Sigmoid colon (tissue), 7 donors: ENCODE data around the gene TNRC18. TPM values are rescaled to one million over a fixed set of nuclear protein-coding genes. Genes with fewer than 3 reads are reported as not detected.
"Not testable (repeated sequence)": the region's sequence is repeated elsewhere in the genome, so short reads cannot be mapped to it uniquely, and the experiment has no call there.

Experiments
- DNase-seq: peaks from one replicate; pipeline ENCODE4 v3.0.0-alpha.2; 2019
- H3K27ac ChIP-seq, 4 donors: fragments of 200-600 bp; sonication (generic); one replicate each; pipeline ENCODE4 v1.5.1; 2016 to 2019; ENCODE audit warnings: mild to moderate bottlenecking in 1 of 4
- H3K27me3 ChIP-seq, 3 donors: fragments of 200-600 bp; sonication (generic); one replicate each; pipeline ENCODE4 v1.5.1; 2019; ENCODE audit warnings: mild to moderate bottlenecking in 1 of 3
- H3K36me3 ChIP-seq, 4 donors: fragments of 200-600 bp; sonication (generic); one replicate each; pipeline ENCODE4 v1.5.1; 2016 to 2019
- H3K4me1 ChIP-seq, 4 donors: fragments of 200-600 bp; sonication (generic); one replicate each; pipeline ENCODE4 v1.5.1; 2017 to 2019
- H3K4me3 ChIP-seq, 4 donors: fragments of 200-600 bp; sonication (generic); one replicate each; pipeline ENCODE4 v1.5.1; 2017 to 2019; ENCODE audit warnings: mild to moderate bottlenecking in 2 of 4, moderate library complexity in 1 of 4
- H3K9me3 ChIP-seq, 4 donors: fragments of 200-600 bp in 3 of 4; sonication (generic) in 3 of 4; one replicate each; pipeline versions ENCODE4 v1.5.1 to v1.6.1; 2013 to 2019
- EP300 ChIP-seq, 4 donors: sonication (generic); formaldehyde crosslinking; IDR thresholded peaks; one replicate each; pipeline ENCODE4 v1.6.1; 2017; ENCODE audit warnings: antibody characterized with exemption in 4 of 4
- POLR2A ChIP-seq, 2 donors: fragments of 450-650 bp; IDR thresholded peaks; one replicate each; pipeline ENCODE4 v1.6.1; 2016; ENCODE audit warnings: antibody characterized with exemption in 2 of 2, mild to moderate bottlenecking in 2 of 2, moderate library complexity in 2 of 2
- POLR2AphosphoS5 ChIP-seq, 4 donors: sonication (generic); formaldehyde crosslinking; IDR thresholded peaks; one replicate each; pipeline ENCODE4 v1.6.1; 2017; ENCODE audit warnings: antibody characterized with exemption in 4 of 4
- WGBS, 2 donors: extraction: QIAGEN DNeasy Blood & Tissue Kit; methylation state at CpG; one replicate each; pipeline ENCODE4 v1.1.7; 2013; 5-methylcytosine and 5-hydroxymethylcytosine counted together
- intact Hi-C: fragments of 100-400 bp; cut with DNase I; formaldehyde crosslinking; loops from one replicate; pipeline ENCODE4 v1.15.1; 2023
- polyA plus RNA-seq, 3 donors: library from polyadenylated mRNA; stranded (reverse); fragments of 200-250 nt; gene quantifications; one replicate each; pipeline ENCODE4 v1.2.3, GENCODE V29; 2013
- total RNA-seq, 4 donors: library from RNA; depleted of rRNA; stranded (reverse); fragments of >200 nt; gene quantifications; one replicate each; pipeline ENCODE4 v1.1.0, GENCODE V29; 2016
- TF ChIP-seq, protein P1 (sequence below), 4 experiments: fragments of 450-650 bp in 3 of 4; fragments of 200-600 bp in 1 of 4; IDR thresholded peaks; one replicate each; pipeline ENCODE4 v1.5.1; 2016 to 2019; ENCODE audit warnings: antibody characterized with exemption in 4 of 4, mild to moderate bottlenecking in 3 of 4, moderate library complexity in 2 of 4
- donor health status: healthy with polysubstance abuse.
- donor health status: Bipolar disorder and iron deficiency.
- donor health status: healthy.

The TNRC18 gene
- total and polyA plus RNA-seq, 7 donors: 12.6 to 187 (median 44.9) TPM

GRCh38 chr7:5284304-5285281 is 139.0 kb downstream of the TNRC18 start:
- H3K4me1 ChIP-seq: peaks cover 0 to 16% (median 7%) of the 10 kb centered on the region in 4 donors
- no peak overlapping the region for H3K4me3 ChIP-seq
- DNase-seq: no peak
- no peaks in the 10 kb centered on the region for H3K36me3 ChIP-seq
- TF ChIP-seq POLR2AphosphoS5 (IDR thresholded peaks at IDR 0.05) (no peak), POLR2A (IDR thresholded peaks at IDR 0.05) (no peak)
- TF ChIP-seq, protein P1, sequence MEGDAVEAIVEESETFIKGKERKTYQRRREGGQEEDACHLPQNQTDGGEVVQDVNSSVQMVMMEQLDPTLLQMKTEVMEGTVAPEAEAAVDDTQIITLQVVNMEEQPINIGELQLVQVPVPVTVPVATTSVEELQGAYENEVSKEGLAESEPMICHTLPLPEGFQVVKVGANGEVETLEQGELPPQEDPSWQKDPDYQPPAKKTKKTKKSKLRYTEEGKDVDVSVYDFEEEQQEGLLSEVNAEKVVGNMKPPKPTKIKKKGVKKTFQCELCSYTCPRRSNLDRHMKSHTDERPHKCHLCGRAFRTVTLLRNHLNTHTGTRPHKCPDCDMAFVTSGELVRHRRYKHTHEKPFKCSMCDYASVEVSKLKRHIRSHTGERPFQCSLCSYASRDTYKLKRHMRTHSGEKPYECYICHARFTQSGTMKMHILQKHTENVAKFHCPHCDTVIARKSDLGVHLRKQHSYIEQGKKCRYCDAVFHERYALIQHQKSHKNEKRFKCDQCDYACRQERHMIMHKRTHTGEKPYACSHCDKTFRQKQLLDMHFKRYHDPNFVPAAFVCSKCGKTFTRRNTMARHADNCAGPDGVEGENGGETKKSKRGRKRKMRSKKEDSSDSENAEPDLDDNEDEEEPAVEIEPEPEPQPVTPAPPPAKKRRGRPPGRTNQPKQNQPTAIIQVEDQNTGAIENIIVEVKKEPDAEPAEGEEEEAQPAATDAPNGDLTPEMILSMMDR (IDR thresholded peaks at IDR 0.05): no peak
- intact Hi-C loops: no loop called here
- peaks cover 0 to 16% (median 6%) of the 10 kb centered on the region in 3 donors for H3K27me3 ChIP-seq
- no peaks in the 10 kb centered on the region for H3K9me3 ChIP-seq
- 11 to 41% methylated on average over 24 of the region's 24 CpGs for WGBS, 2 donors
- no peak overlapping the region for H3K27ac ChIP-seq

DNA sequence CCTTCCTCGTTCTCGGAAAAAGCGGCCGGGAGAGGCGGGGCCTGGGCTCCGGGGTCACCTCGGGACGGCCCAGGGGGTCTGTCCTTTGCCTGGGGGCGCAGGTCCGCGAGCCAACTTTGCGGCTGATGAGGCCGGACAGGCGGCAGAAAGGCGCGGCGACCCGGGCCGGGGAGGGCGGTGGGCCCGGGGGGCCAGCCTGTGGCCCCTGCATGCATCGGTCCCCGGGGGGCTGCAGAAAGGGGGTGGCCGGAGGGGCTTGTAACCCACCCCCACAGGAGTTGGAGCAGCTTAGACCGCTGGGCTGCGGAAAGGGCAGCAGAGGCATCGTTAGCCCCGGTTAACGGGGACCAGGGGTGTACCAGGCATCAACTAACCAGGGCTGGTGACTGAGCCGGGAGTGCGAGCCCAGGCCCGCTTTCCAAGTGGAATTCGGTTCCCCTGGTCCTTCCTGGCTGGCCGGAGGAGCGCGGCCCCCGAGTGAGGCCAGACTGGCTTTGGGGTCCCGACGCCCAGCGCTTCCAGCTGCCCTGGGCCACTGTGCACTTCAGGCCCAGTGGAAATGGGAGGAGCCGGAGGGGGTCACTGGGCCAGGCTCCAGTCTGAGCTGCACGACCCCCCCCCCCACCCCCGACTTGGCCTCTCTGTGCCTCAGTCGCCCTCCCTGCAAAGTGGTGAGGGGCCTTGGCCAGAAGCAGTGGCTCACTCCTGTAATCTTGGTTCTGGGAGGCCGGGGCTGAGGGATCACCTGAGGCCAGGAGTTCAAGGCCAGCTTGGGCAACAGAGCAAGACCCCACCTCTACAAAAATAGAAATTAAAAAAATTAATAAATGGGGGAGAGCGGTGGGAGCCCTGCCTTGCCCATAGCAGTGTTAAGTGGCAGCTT is 140.0 kb downstream of the TNRC18 start:
- H3K27me3 ChIP-seq: peaks cover 0 to 16% (median 6%) of the 10 kb centered on the region in 3 donors
- no peak for DNase-seq
- peak overlapping the region in 1 of 4 donors; percentile 11 for H3K27ac ChIP-seq
- no peaks in the 10 kb centered on the region for H3K9me3 ChIP-seq
- intact Hi-C loops: no loop called here
- H3K4me3 ChIP-seq: peak overlapping the region; percentile 16 to 60 (median 50)
- peaks cover 0 to 16% (median 7%) of the 10 kb centered on the region in 4 donors for H3K4me1 ChIP-seq
- TF ChIP-seq, protein P1 (IDR thresholded peaks at IDR 0.05): no peak
- TF ChIP-seq POLR2AphosphoS5 (IDR thresholded peaks at IDR 0.05): no peak
- no peak for TF ChIP-seq POLR2A (IDR thresholded peaks at IDR 0.05)
- no peak for TF ChIP-seq EP300 (IDR thresholded peaks at IDR 0.05)
- 4 to 10% methylated on average over 46 of the region's 46 CpGs for WGBS, 2 donors
- no peaks in the 10 kb centered on the region for H3K36me3 ChIP-seq

GRCh38 chr7:5282543-5283316 is 140.9 kb downstream of the TNRC18 start, which contains the start of gene SLC29A4:
SLC29A4 (plus strand) TSS chr7:5282943; CDS start chr7:5287817, 4,874 bp downstream.
- H3K27ac ChIP-seq: peak within 1 kb of the TSS in 1 of 4 donors; percentile 11
- WGBS, 2 donors: 1% methylated on average over 68 to 69 of the region's 69 CpGs
- no peaks in the 10 kb centered on the region for H3K9me3 ChIP-seq
- intact Hi-C loops: no loop called here
- H3K4me1 ChIP-seq: peaks cover 0 to 16% (median 7%) of the 10 kb centered on the region in 4 donors
- DNase-seq: no peak
- TF ChIP-seq, protein P1 (IDR thresholded peaks at IDR 0.05): no peak
- TF ChIP-seq POLR2AphosphoS5 (IDR thresholded peaks at IDR 0.05) (no peak), POLR2A (IDR thresholded peaks at IDR 0.05) (no peak), EP300 (IDR thresholded peaks at IDR 0.05) (no peak)
- H3K27me3 ChIP-seq: peaks cover 0 to 16% (median 6%) of the 10 kb centered on the region in 3 donors
- no peaks in the 10 kb centered on the region for H3K36me3 ChIP-seq
- H3K4me3 ChIP-seq: peak within 1 kb of the TSS; percentile 16 to 60 (median 50)

GRCh38 chr7:5281598-5282500 is 141.8 kb downstream of the TNRC18 start:
- H3K9me3 ChIP-seq, H3K27ac ChIP-seq, DNase-seq, H3K4me3 ChIP-seq, intact Hi-C loops, H3K36me3 ChIP-seq: not testable (repeated sequence)
- H3K27me3 ChIP-seq: peaks cover 0 to 16% (median 6%) of the 10 kb centered on the region in 3 donors
- H3K4me1 ChIP-seq: peaks cover 0 to 16% (median 7%) of the 10 kb centered on the region in 4 donors
- WGBS, 2 donors: 39 to 48% methylated on average over 19 of the region's 19 CpGs
